Measurements from ENCODE around the gene DUSP11.

DNA sequence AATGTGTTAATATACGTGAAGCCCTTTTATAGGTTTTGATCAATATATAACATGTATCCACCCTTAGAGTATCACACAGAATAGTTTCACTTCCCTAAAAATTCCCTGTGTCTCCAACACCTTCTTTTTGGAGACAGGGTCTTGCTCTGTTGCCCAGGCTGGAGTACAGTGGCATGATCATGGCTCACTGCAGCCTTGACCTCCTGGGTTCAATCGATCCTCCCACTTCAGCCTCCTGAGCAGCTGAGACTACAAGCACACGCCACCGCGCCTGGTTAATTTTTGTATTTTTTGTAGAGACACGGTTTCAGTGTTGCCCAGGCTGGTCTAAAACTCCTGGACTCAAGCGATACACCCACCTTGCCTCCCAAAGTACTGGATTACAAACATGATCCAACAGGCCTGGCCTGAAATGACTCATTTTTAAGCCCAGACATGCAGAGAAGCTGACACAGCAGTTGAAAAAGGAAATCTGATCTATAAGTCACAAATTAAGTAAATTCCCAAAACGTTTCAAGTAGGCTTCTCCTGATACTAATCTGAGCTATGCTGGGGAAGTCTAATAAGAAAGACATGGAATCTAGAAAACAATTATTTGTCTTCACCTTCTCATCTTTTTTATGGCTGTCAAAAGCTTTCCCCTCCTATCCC, 2.9 kb downstream of the DUSP11 start:
- TF ChIP-seq, protein P1, sequence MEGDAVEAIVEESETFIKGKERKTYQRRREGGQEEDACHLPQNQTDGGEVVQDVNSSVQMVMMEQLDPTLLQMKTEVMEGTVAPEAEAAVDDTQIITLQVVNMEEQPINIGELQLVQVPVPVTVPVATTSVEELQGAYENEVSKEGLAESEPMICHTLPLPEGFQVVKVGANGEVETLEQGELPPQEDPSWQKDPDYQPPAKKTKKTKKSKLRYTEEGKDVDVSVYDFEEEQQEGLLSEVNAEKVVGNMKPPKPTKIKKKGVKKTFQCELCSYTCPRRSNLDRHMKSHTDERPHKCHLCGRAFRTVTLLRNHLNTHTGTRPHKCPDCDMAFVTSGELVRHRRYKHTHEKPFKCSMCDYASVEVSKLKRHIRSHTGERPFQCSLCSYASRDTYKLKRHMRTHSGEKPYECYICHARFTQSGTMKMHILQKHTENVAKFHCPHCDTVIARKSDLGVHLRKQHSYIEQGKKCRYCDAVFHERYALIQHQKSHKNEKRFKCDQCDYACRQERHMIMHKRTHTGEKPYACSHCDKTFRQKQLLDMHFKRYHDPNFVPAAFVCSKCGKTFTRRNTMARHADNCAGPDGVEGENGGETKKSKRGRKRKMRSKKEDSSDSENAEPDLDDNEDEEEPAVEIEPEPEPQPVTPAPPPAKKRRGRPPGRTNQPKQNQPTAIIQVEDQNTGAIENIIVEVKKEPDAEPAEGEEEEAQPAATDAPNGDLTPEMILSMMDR (IDR thresholded peaks at IDR 0.05): no peak
- TF ChIP-seq POLR2AphosphoS5 (IDR thresholded peaks at IDR 0.05): no peak
